ENCODE results near the gene TMEM135.

DNA sequence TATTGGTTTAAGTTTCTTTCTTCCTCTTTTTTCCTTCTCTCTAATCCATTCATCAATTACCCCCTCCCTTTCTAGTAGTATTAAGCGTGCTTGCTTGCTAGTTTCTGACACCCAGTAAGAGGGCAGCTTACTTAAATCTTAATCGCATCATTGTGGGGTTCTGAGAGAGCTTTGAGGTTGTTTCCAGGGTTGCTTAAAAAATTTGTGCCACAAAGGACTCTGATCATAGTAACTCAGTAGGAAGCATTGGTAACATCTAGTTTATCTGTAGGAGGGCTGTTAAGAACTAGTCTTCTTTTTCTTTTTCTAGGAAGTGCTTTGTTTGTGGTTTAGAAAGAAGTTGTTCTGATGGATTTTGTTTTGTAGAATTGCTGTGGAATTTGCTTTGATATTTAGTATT, 45.3 kb downstream of the TMEM135 start:
- TF ChIP-seq EZH2 (IDR thresholded peaks at IDR 0.05; ENCODE audit: borderline replicate concordance, low read depth, low read length, poor library complexity, severe bottlenecking) (no peak), CTCF (conservative IDR thresholded peaks at IDR 0.05; ENCODE audit: low read depth, low read length) (no peak)
